GM19023 (cell line): ENCODE data around the gene DTNB.
"Not testable (repeated sequence)": the region's sequence is repeated elsewhere in the genome, so short reads cannot be mapped to it uniquely, and the experiment has no call there.

ENCODE experiments used
- ATAC-seq: cut with Tn5 transposase; IDR thresholded peaks from one replicate; pipeline ENCODE4 v1.9.1; 2021; ENCODE audit warnings: mild to moderate bottlenecking, moderate library complexity; ENCODE audit not compliant: unreplicated experiment

DTNB gene

GRCh38 chr2:25549571-25549970 is 123.8 kb downstream of the DTNB start:
- ATAC-seq: not testable (repeated sequence)

- no peak for ATAC-seq
Measured at GRCh38 chr2:25548601-25549000, 124.8 kb downstream of the DTNB start.

- ATAC-seq: no peak
Measured at GRCh38 chr2:25546852-25547251, 126.5 kb downstream of the DTNB start.

GRCh38 chr2:25545899-25546298 is 127.5 kb downstream of the DTNB start:
- no peak for ATAC-seq

GRCh38 chr2:25544445-25544844 is 128.9 kb downstream of the DTNB start:
- no peak for ATAC-seq

- ATAC-seq: no peak
Measured at GRCh38 chr2:25543939-25544338, 129.4 kb downstream of the DTNB start.

- no peak for ATAC-seq
Measured at GRCh38 chr2:25541378-25541777, 132.0 kb downstream of the DTNB start.

GRCh38 chr2:25539136-25539535 is 134.2 kb downstream of the DTNB start:
- ATAC-seq: no peak

GRCh38 chr2:25537526-25537925 is 135.9 kb downstream of the DTNB start:
- no peak for ATAC-seq

- ATAC-seq: not testable (repeated sequence)
Measured at GRCh38 chr2:25535411-25536289, 137.7 kb downstream of the DTNB start.

- not testable (repeated sequence) for ATAC-seq
Measured at GRCh38 chr2:25534937-25535336, 138.4 kb downstream of the DTNB start.

GRCh38 chr2:25534455-25534854 is 138.9 kb downstream of the DTNB start:
- ATAC-seq: no peak

GRCh38 chr2:25533771-25534170 is 139.6 kb downstream of the DTNB start:
- ATAC-seq: not testable (repeated sequence)

GRCh38 chr2:25532521-25532920 is 140.9 kb downstream of the DTNB start:
- ATAC-seq: no peak

GRCh38 chr2:25529034-25529433 is 144.3 kb downstream of the DTNB start:
- ATAC-seq: no peak

GRCh38 chr2:25528173-25528572 is 145.2 kb downstream of the DTNB start:
- no peak for ATAC-seq

- ATAC-seq: peak; percentile 54
Measured at GRCh38 chr2:25524507-25524906, 148.9 kb downstream of the DTNB start.

- ATAC-seq: no peak
Measured at GRCh38 chr2:25523060-25523459, 150.3 kb downstream of the DTNB start.

- ATAC-seq: peak; percentile 55
Measured at GRCh38 chr2:25521665-25522387, 151.6 kb downstream of the DTNB start.

- no peak for ATAC-seq
Measured at GRCh38 chr2:25521126-25521525, 152.3 kb downstream of the DTNB start.

GRCh38 chr2:25517701-25518100 is 155.7 kb downstream of the DTNB start:
- ATAC-seq: no peak

- ATAC-seq: no peak
Measured at GRCh38 chr2:25514043-25514637, 159.2 kb downstream of the DTNB start.
